Neural crest cell (in vitro differentiated cells): ENCODE measurements around the gene USF1. TPM values are rescaled to one million over a fixed set of nuclear protein-coding genes. Genes with fewer than 3 reads are reported as not detected.

Experiments
- total RNA-seq: library from RNA; stranded (reverse); gene quantifications from 2 replicates; pipeline ENCODE4 v1.2.1, GENCODE V29; 2021

The USF1 gene
- total RNA-seq, 1 donor from 2014 or later, result 87.7 TPM

Other genes with a start within 250 kb of the USF1 start
- not detected in 2 replicates for gene LY9, start 249.8 kb downstream of the USF1 start, total RNA-seq
- not detected in 2 replicates for gene CD244, start 183.1 kb downstream of the USF1 start, total RNA-seq
- gene ITLN1, start 160.8 kb downstream of the USF1 start, total RNA-seq, result not detected in 2 replicates
- 0.35 TPM in 1 of 2 replicates, not detected in the other for gene ITLN2, start 91.2 kb downstream of the USF1 start, total RNA-seq
- 3.5 and 6.4 TPM in 2 replicates for gene F11R, start 24.8 kb downstream of the USF1 start, total RNA-seq
- gene TSTD1, start 7.0 kb downstream of the USF1 start, total RNA-seq, result 6.7 and 7.2 TPM in 2 replicates
- gene ARHGAP30, start 23.9 kb upstream of the USF1 start, total RNA-seq, result not detected in 2 replicates
- gene NECTIN4, start 43.6 kb upstream of the USF1 start, total RNA-seq, result not detected in 2 replicates
- gene KLHDC9, start 52.4 kb upstream of the USF1 start, total RNA-seq, result 8.0 and 9.1 TPM in 2 replicates
- gene PFDN2, start 72.1 kb upstream of the USF1 start, total RNA-seq, result 90.0 and 99.5 TPM in 2 replicates
- 48.6 and 53.9 TPM in 2 replicates for gene NIT1, start 72.1 kb upstream of the USF1 start, total RNA-seq
- 35.1 and 36.2 TPM in 2 replicates for gene DEDD, start 86.7 kb upstream of the USF1 start, total RNA-seq
- 77.2 and 80.9 TPM in 2 replicates for gene UFC1, start 108.0 kb upstream of the USF1 start, total RNA-seq
- gene USP21, start 113.5 kb upstream of the USF1 start, total RNA-seq, result 41.6 and 45.2 TPM in 2 replicates
- gene PPOX, start 120.4 kb upstream of the USF1 start, total RNA-seq, result 48.3 and 48.6 TPM in 2 replicates
- gene B4GALT3, start 131.5 kb upstream of the USF1 start, total RNA-seq, result 50.6 and 53.2 TPM in 2 replicates
- 4.6 and 4.8 TPM in 2 replicates for gene ADAMTS4, start 153.1 kb upstream of the USF1 start, total RNA-seq
- gene NDUFS2, start 156.4 kb upstream of the USF1 start, total RNA-seq, result 106 and 108 TPM in 2 replicates
- 0.93 and 1.6 TPM in 2 replicates for gene FCER1G, start 169.3 kb upstream of the USF1 start, total RNA-seq
- not detected in 2 replicates for gene APOA2, start 177.7 kb upstream of the USF1 start, total RNA-seq
- gene TOMM40L, start 180.1 kb upstream of the USF1 start, total RNA-seq, result 17.2 and 17.9 TPM in 2 replicates
- gene NR1I3, start 192.2 kb upstream of the USF1 start, total RNA-seq, result not detected in 2 replicates
- gene PCP4L1, start 212.8 kb upstream of the USF1 start, total RNA-seq, result 0.16 and 0.20 TPM in 2 replicates